GM21825 (cell line): ENCODE results near the gene PCLO.
A peak's percentile ranks its signal among the peaks of the same experiment; 100 is the strongest.
"Not testable (repeated sequence)": the region's sequence is repeated elsewhere in the genome, so short reads cannot be mapped to it uniquely, and the experiment has no call there.

Experiments
- ATAC-seq: cut with Tn5 transposase; IDR thresholded peaks from one replicate; pipeline ENCODE4 v1.9.1; 2021; ENCODE audit warnings: mild to moderate bottlenecking, moderate library complexity; ENCODE audit not compliant: unreplicated experiment

Gene PCLO

DNA sequence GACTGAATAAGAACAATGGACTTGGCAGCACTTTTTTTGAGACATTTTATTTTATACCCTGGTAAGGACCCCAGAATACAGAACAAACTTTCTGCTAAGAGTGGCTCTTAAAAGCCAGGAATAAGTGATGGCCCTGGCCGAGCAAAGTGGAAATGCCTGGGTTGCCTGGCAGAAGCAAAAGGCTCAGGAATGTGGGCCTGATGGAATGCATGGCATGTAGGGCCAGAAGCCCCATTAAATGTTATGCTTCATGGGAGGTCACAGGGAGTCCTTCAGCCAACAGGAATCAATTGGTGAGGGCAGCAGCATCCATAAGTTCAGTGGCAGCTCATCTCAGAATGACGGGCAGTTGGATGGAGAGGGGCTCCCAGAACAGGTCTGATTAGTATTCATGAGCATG lies 417.6 kb downstream of the PCLO start:
- no peak for ATAC-seq

DNA sequence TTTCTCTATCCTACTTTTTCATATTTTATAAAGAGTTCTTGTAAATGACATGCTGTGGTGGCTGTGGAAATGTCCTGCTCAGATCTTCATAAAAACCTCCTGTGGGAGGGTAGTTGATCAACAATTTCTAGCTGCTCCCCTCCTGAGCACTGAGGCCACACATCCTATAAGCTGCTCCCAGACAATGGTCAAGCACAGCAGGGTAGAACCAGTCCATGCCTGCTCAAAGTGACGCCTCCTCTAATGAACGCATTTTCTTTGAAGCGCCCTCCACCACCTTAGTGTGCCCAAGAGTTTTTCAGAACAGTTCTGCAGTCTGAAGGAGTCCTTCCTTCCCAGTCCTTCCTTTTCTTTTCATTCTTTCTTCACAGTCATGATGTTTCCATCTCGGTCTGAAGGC lies 420.5 kb downstream of the PCLO start:
- no peak for ATAC-seq

DNA sequence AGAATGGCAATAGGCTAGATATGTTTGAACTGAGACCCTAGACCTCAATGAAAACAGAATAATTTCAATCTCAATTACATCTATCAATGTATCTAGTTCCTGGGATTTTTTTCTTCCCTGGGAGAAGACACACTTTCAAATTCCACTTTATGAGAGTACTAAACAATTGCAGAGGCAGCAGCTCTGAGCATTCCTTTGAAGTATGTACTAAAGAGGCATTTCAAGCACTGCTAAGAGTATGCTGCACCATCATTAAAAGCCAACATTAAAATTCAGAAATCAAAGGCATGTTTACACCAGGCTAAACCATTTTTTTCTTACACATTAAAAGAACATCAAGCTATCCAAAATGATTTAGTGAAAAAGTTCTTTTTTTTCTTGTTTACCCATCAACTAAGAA lies 421.2 kb downstream of the PCLO start:
- ATAC-seq = no peak

DNA sequence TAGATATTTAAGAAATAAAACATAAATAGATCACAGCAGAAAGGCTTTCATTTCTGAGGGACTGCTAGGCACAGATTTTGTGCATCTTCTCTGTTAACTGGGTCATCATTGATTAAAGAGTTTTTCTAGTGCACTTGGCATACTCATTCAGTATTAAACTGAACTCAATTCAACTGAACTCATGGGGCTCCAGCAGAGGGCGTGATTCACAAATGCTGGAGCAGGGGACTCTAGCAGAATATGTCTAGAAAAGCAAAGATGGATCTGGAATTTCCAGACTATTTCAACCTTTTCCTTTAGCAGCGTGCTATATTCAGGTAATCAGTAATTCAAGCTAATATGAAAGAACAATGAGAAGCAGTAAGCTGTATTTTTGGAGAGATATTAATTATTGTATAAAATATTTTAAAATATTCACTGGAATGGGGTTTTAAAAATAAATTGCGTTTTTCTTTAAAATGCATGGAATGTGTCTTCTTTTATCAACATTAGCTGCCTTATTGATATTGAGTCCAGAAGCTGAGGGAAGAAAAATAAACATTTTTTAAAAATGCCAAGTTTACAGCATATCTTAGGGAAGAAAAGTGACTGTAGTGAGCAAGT lies 422.3 kb downstream of the PCLO start:
- no peak for ATAC-seq

DNA sequence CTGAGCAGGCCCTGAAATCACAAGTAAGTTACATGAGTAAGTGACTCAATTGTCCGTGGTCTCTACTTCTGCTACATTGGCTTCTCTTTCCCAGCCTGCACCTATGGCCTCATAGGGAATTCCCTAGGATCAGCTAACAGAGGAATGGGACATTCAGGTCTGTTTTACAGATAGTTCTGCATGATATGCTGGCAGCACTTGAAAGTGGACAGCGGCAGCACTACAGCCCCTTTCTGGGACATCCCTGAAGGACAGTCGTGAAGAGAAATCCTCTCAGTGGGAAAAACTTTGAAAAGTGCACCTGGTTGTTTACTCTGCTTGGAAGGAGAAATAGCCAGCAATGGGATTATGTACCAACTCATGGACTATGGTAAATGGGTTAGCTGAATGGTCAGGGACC lies 426.1 kb downstream of the PCLO start:
- no peak for ATAC-seq

DNA sequence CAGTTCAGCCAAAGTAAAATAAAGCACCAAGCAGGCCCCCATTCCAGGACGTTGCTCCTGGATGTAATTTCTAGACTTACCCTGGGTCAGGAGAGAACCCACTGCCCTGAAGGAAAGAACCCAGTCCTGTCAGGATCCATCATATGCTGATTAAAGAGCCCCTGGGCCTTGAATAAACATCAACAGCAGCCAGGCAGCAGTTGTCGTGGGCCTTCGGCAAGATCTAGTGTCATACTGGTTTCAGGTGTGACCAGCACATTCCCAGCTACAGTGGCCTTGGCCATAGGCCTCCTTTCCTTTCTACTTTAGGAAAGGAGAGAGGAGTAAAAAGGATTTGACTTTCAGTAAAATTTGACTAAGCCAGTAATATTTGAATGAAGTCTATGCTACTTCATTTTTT lies 430.0 kb downstream of the PCLO start:
- ATAC-seq = no peak

DNA sequence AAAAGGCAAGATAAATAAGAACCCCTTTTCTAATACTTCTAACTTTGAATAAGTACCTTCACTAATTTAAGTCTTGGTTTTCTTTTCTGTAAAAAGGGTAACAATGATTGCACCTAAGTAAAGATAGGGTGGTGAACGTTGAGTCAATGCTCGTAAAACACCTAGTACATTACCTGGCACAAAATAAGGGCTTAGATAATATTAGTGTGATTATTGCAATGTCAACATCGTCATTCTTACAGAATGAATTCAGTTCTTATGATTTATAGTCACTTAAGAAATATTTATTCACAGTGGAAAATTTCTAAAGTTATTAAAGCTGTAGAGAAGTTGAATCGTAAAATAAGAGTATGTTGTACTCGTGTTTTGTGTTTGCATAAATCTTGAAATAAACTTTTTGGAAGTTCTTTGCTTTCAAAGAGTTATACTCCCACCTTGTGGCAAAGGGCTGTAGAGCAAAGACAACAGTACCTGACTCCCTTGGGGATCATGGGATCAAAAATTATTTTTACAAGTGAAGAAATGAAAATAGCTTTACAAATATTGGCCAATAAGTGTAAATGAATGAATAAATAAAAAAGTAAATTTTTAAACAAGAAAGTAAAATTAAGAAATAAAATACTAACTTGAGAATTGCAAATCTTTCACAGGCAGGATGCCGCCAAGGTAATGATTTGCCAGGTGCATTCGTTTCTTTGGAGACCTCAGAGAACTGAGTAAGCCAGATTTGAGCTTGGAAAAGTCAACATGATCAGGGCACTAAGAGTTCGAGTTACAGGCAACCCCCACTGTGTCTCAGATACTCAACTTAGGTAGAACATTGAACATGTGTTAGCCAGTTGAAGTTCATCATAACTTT lies 433.3 kb downstream of the PCLO start:
- ATAC-seq = no peak

DNA sequence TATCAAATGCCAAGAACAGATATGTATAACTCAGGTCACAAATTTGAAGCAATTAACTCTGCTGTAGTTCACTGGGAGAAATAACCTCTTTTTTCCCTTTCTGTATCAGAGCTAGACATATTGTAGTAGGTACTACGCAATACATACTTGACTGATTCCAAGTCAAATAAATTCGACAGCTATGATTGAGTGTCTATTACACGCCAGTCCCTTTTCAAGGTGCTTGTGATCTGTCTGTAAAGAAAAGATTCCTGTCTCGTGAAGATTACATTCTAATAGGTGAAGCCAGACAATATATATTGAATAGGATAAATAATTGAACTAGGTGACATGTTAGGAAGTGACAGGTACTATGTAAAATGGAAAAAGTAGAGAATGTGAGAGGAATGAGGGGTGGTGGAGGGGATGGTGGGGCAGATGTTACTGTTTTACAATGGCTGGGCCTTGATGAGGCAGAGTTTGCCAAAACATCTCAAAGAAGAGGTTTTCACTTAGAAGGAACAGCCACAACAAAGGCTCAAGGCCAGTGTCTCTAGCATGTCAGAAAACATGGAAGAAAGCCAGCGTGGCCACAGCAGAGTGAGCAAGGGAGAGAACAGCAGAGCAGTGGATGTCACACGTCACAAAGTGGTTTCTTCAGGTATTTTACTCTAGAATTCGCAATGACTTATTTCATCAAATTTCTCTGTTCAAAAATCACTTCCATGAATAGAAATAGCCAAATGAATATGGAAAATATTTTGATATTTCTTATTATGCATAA lies 436.5 kb downstream of the PCLO start:
- ATAC-seq = no peak

DNA sequence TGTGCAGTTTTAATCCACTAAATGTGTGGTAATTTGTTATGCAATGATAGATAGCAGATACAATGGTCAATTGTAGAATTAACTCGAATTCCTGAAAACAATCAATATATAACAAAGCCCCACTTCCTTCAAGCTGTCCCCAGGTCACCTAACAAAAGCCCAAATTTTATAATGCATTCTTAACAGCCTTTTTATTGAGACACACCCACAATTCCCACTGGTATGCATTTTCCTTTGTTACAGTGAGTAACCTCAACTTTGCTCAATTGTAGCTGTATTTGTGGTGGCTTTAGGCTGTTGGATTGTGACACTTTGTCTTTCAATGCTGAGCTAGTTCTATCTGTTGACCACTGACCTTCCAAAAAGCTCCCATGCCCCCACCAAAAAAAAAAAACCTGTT lies 439.3 kb downstream of the PCLO start:
- no peak for ATAC-seq

DNA sequence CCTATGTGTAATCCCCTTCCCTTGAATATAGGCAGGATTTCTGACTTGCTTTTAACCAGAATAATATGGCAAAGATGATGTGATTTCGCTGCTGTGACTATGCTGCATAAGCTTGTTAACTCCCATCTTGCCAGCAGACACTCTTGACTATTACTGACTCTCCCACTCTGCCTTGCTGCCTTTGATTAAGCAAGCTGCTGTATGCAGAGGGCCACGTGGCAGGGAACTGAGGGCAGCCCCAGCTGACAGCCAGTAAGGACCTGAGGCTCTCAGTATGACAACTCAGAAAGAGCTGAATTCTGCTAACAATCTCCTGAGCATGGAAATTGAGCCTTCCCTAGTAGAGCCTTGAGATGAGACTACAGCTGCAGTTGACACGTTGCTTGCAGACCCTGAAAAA lies 439.7 kb downstream of the PCLO start:
- no peak for ATAC-seq

DNA sequence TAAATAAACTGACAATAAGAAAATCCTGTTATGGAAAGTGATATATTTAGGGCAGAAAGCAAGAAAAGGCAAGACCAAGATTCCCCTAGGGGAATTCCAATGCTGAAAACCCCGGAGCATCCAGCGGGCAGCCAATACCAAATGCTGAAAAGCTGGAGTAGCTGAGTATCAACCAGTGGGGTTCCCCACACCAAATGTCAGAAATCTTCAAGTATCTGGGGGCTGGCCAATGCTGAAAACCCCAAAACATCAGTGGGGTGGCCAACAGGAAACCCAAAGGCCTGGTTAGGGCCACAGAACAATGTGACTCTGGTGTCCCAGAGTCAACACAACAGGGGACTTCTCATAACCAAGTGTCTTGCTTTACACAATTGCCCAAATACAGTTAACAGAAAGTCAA lies 447.3 kb downstream of the PCLO start:
- ATAC-seq = peak; percentile 59

DNA sequence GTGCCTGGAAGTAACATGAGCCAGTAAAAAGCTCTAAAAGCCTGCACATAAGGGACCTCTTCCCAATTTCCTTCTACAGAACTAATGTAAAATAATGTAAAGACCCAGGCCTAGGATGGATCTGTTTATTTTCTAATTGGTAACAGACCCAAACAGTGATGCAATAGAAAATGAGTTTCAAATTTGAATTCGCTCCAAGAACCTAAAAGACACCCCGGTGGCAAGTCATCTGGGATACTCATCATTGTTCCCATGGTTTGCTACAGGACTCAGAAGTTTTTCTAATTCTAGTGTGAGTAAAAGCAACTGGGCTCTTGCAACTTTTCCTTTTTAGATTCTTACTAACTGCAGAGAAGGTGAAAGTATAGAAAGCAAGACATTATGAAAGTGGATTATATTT lies 447.8 kb downstream of the PCLO start:
- no peak for ATAC-seq

DNA sequence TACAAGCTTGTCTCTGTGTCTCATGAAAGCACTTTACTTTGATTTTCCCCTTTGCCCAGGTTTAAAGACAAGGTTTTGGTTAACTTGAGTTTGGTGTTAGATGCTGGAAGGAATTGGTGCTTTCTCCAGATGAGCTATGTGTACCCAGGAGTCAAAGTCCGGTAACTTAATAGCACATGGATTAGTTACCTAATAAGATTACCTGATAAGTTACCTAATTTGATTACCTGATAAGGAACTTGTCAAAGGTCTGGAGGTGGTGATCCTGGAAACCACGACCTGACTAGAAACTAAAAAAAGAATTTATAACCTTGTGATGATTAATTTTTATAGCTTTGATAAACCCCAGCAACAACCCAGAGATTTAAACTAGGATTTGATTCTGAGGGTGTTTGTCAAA lies 449.2 kb downstream of the PCLO start:
- no peak for ATAC-seq

DNA sequence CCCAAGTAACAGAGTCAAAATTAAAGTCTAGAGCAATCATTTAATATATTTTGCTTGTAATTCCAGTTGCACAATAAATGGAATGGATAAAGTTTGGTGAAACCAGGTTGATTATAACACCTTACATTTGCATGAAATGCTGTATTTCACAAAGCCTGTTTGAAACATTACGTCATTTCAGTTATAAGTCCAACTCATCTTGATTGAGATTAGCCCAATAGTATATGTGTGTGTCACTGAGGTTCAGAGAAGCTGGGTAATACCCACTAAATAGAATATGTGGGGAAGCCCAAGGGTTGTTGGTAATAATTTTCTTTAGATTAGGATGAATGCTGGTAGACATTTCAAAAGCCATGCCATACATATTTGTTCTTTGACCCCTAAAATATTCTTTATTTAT lies 456.3 kb downstream of the PCLO start:
- ATAC-seq = not testable (repeated sequence)

DNA sequence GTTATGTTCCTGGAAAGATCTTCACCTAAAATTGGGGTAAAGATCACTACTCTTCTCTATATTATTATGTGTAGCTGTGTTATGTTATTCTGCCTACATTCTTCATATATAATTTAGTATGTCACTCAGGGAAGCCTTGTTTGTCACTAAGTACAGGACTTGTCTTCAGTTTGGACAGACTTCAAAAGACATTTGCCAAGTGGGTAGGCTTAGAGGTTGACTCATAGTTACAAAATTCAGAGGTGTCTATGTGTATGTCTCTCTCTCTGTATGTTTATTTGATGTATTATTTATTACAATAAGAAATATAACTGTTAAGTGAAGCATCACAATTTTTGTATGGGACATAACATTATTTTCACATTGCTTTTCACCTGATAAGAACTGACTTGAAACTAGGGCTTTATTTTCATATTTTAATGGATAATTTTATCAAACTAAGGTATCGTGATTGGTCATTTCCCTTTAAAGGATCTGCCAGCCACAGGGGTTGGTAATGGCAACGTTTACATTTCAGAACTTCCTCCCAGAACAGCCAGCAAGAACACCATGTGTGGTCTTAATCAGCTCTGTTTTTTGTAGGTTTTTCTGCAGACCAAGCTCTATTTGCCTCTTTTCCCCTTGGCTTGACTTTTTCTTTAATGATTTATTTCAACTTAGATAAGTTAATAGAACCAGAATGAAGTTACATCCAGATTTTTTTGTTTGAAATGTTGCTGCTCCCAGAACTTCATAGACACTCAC lies 457.0 kb downstream of the PCLO start:
- ATAC-seq = no peak

DNA sequence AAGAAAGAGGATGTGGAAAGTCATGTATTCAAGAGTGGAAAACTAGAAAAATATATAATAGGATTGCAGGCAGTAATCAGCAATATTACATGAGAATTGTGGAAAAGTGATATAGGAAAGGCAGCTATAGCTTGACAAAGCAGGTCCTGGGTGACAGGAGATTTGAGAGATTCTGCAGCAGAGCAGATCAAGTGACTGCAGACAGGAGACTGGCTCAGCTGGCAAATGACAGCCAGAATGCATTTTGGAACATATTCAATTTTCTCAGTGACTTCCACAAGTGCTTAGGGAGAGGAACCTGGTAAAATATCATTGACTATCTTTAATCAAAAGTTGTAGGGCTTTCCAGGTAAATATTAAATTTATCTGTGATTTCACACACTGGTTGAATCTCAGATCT lies 458.6 kb downstream of the PCLO start:
- ATAC-seq = no peak
